ENCODE results near the gene PRAC2. TPM values are rescaled to one million over a fixed set of nuclear protein-coding genes. Genes with fewer than 3 reads are reported as not detected.

Gene PRAC2
- total and polyA plus RNA-seq, 10 donors, result not detected

DNA sequence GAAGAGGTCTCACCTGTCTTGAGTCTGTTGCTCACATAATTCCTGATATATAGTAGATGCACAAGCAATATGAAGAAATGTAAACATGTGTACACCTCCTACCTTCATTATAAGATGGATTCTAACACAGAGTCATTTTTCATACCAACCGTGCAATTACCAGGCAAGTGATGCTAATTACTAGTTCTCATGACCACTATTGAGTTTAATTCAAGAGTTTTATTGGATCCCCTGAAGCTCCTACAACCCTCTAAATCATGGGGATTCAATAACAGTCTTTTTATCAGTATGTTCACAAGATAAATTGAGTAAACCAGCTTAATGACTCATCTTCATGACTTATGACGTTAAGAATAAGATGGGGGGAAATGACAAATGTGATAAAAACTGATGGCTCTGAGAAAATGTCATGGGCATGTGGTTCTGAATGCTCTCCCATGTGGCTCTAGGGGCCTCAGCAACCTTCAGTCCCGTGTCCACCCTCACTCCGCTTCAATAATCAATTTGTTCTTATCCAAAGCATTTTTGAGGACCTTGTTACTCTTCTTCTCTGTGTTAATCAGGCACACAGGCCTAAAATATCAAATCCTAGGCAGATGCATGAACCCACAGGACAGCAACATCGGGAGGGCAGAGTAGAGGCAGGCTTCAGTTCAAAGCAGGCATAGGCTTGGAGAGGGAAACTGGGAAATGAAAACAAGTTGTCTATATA, 43.4 kb upstream of the PRAC2 start:
- H3K4me3 ChIP-seq, result no peak overlapping the region
- intact Hi-C loops (cut with DNase I; ENCODE audit: low total_unique reads), result loop anchor here (5.0 to 10.0 kb wide), 2 partner anchors 198 to 355 kb away; no protein-coding TSS in a partner anchor
- no peaks in the 10 kb centered on the region for H3K36me3 ChIP-seq
- H3K27me3 ChIP-seq (replicated peaks in 1 of 7), result peaks cover 0 to 80% (median 19%) of the 10 kb centered on the region in 7 donors
- no peak overlapping the region for H3K27ac ChIP-seq
- no peaks in the 10 kb centered on the region for H3K9me3 ChIP-seq
- DNase-seq, result no peak
- peaks cover 3 to 9% (median 6%) of the 10 kb centered on the region in 6 donors for H3K4me1 ChIP-seq
- no peak for TF ChIP-seq POLR2A (IDR thresholded peaks at IDR 0.05)
- TF ChIP-seq, protein P1, sequence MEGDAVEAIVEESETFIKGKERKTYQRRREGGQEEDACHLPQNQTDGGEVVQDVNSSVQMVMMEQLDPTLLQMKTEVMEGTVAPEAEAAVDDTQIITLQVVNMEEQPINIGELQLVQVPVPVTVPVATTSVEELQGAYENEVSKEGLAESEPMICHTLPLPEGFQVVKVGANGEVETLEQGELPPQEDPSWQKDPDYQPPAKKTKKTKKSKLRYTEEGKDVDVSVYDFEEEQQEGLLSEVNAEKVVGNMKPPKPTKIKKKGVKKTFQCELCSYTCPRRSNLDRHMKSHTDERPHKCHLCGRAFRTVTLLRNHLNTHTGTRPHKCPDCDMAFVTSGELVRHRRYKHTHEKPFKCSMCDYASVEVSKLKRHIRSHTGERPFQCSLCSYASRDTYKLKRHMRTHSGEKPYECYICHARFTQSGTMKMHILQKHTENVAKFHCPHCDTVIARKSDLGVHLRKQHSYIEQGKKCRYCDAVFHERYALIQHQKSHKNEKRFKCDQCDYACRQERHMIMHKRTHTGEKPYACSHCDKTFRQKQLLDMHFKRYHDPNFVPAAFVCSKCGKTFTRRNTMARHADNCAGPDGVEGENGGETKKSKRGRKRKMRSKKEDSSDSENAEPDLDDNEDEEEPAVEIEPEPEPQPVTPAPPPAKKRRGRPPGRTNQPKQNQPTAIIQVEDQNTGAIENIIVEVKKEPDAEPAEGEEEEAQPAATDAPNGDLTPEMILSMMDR (IDR thresholded peaks at IDR 0.05 in 8 of 11, conservative IDR thresholded peaks at IDR 0.05 in 3 of 11), result no peak
- WGBS, 5 donors, result 79 to 88% (median 82%) methylated on average over 5 of the region's 5 CpGs

DNA sequence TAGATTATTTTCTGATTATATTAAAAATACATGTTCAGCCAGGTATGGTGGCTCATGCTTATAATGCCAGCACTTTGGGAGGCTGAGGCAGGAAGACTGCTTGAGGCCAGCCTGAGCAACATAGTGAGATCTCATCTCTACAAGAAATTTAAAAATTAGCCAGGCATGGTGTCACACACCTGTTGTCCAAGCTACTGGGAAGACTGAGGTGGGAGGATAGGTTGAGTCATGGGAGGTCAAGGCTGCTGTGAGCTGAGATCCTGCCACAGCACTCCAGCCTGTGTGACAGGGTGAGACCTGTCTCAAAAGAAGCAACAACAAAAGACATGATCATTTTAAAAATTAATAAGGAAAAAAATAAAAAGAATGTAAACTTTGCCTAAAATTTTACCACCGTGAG, 41.4 kb upstream of the PRAC2 start:
- Histone ChIP-seq H3K9me3 (no peaks in the 10 kb centered on the region), H3K4me1 (peaks cover 3 to 9% (median 6%) of the 10 kb centered on the region in 6 donors), H3K4me3 (no peak overlapping the region), H3K27ac (no peak overlapping the region), H3K36me3 (no peaks in the 10 kb centered on the region), H3K27me3 (replicated peaks in 1 of 7) (peaks cover 0 to 63% (median 19%) of the 10 kb centered on the region in 7 donors)
- WGBS, 5 donors, result 86 to 92% (median 89%) methylated on average over 1 of the region's 1 CpG
- TF ChIP-seq POLR2A (IDR thresholded peaks at IDR 0.05), result no peak
- TF ChIP-seq, protein P1 (IDR thresholded peaks at IDR 0.05 in 8 of 11, conservative IDR thresholded peaks at IDR 0.05 in 3 of 11), result no peak
- no peak for TF ChIP-seq POLR2AphosphoS5 (IDR thresholded peaks at IDR 0.05)
- intact Hi-C loops (cut with DNase I; ENCODE audit: low total_unique reads), result loop anchor here (10.0 kb wide), 1 partner anchor 353 kb away; no protein-coding TSS in a partner anchor
- no peak for DNase-seq

DNA sequence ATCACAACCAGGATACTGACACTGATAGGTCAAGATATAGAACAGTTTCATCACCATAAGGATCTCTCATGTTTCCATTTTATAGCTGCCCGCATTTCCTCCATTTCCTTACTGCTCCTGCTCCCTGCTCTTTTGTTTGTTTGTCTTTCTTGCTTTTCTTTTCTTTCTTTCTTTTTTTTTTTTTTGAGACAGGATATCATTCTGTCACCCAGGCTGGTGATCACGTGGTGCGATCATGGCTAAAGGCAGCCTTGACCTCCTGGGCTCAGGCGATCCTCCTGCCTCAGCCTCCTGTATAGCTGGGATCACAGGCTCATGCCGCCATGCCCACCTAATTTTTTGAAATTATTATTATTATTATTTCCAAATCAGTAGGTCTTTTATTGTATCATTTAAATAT, 32.3 kb upstream of the PRAC2 start:
- Histone ChIP-seq H3K9me3 (peaks cover 0 to 10% (median 7%) of the 10 kb centered on the region in 8 donors), H3K27ac (no peak overlapping the region), H3K36me3 (no peaks in the 10 kb centered on the region), H3K27me3 (replicated peaks in 1 of 7) (peaks cover 0 to 47% (median 8%) of the 10 kb centered on the region in 7 donors), H3K4me1 (no peaks in the 10 kb centered on the region), H3K4me3 (no peak overlapping the region)
- intact Hi-C loops (cut with DNase I; ENCODE audit: low total_unique reads), result no loop called here
- no peak for TF ChIP-seq POLR2A (IDR thresholded peaks at IDR 0.05)
- no peak for TF ChIP-seq POLR2AphosphoS5 (IDR thresholded peaks at IDR 0.05)
- TF ChIP-seq, protein P1 (IDR thresholded peaks at IDR 0.05 in 8 of 11, conservative IDR thresholded peaks at IDR 0.05 in 3 of 11), result no peak
- no peak for DNase-seq
- WGBS, 5 donors, result 82 to 89% (median 87%) methylated on average over 5 of the region's 5 CpGs

DNA sequence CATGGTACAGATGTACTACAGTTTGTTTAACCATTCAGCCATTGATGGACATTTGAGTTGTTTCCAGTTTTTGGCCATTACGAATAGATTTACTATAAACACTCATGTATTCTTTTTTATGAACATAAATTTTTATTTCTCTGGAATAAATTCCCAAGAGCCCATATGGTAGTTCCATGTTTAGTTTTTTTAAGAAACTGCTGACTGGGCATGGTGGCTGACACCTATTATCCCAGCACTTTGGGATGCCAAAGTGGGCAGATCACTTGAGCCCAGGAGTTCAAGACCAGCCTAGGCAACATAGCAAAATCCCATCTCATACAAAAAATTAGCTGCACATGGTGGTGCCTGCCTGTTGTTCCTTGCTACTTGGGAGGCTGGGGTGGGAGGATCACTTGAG, 30.9 kb upstream of the PRAC2 start:
- TF ChIP-seq, protein P1 (IDR thresholded peaks at IDR 0.05 in 8 of 11, conservative IDR thresholded peaks at IDR 0.05 in 3 of 11), result no peak
- TF ChIP-seq POLR2AphosphoS5 (IDR thresholded peaks at IDR 0.05), result no peak
- no peak for TF ChIP-seq POLR2A (IDR thresholded peaks at IDR 0.05)
- no peaks in the 10 kb centered on the region for H3K36me3 ChIP-seq
- no peak for DNase-seq
- H3K27ac ChIP-seq, result no peak overlapping the region
- intact Hi-C loops (cut with DNase I; ENCODE audit: low total_unique reads), result no loop called here
- H3K27me3 ChIP-seq (replicated peaks in 1 of 7), result peaks cover 0 to 61% (median 17%) of the 10 kb centered on the region in 7 donors
- WGBS, 5 donors, result 86 to 97% (median 93%) methylated on average over 1 of the region's 1 CpG
- no peaks in the 10 kb centered on the region for H3K4me1 ChIP-seq
- peaks cover 0 to 10% (median 7%) of the 10 kb centered on the region in 8 donors for H3K9me3 ChIP-seq
- H3K4me3 ChIP-seq, result no peak overlapping the region

Data from spleen (tissue), 11 donors.